ENCODE measurements around the gene SV2B.

The SV2B gene

GRCh38 chr15:91223863-91224262, 123.8 kb downstream of the SV2B start:
- DNase-seq, result no peak
- TF ChIP-seq CTCF (IDR thresholded peaks at IDR 0.05), result no peak
- peaks cover 27% of the 10 kb centered on the region for H3K27me3 Mint-ChIP-seq (ENCODE audit: low read depth, poor library complexity)

GRCh38 chr15:91224755-91225380, 124.8 kb downstream of the SV2B start:
- peaks cover 5% of the 10 kb centered on the region for H3K4me1 Mint-ChIP-seq
- H3K9me3 Mint-ChIP-seq, result no peaks in the 10 kb centered on the region
- peaks cover 23% of the 10 kb centered on the region for H3K27me3 Mint-ChIP-seq (ENCODE audit: low read depth, poor library complexity)
- no peaks in the 10 kb centered on the region for H3K36me3 Mint-ChIP-seq (ENCODE audit: low read depth)
- H3K27ac Mint-ChIP-seq, result no peak overlapping the region
- peak; percentile 91 for TF ChIP-seq CTCF (IDR thresholded peaks at IDR 0.05)
- no peak overlapping the region for H3K4me3 Mint-ChIP-seq
- peak; percentile 31 for DNase-seq

More at GRCh38 chr15:91223863-91224262, 123.8 kb downstream of the SV2B start:
- Mint-ChIP-seq H3K4me3 (no peak overlapping the region), H3K36me3 (ENCODE audit: low read depth) (no peaks in the 10 kb centered on the region), H3K9me3 (no peaks in the 10 kb centered on the region), H3K27ac (no peak overlapping the region), H3K4me1 (peaks cover 5% of the 10 kb centered on the region)

- no peak for TF ChIP-seq CTCF (IDR thresholded peaks at IDR 0.05)
- Mint-ChIP-seq H3K9me3 (no peaks in the 10 kb centered on the region), H3K4me1 (peaks cover 5% of the 10 kb centered on the region), H3K4me3 (no peak overlapping the region), H3K36me3 (ENCODE audit: low read depth) (no peaks in the 10 kb centered on the region), H3K27me3 (ENCODE audit: low read depth, poor library complexity) (peaks cover 18% of the 10 kb centered on the region), H3K27ac (no peak overlapping the region)
- no peak for DNase-seq
Observed at GRCh38 chr15:91225741-91226140, 125.7 kb downstream of the SV2B start.

- H3K4me1 Mint-ChIP-seq, result peaks cover 5% of the 10 kb centered on the region
- no peak overlapping the region for H3K4me3 Mint-ChIP-seq
- peaks cover 16% of the 10 kb centered on the region for H3K27me3 Mint-ChIP-seq (ENCODE audit: low read depth, poor library complexity)
- no peak for TF ChIP-seq CTCF (IDR thresholded peaks at IDR 0.05)
- H3K36me3 Mint-ChIP-seq (ENCODE audit: low read depth), result no peaks in the 10 kb centered on the region
- no peaks in the 10 kb centered on the region for H3K9me3 Mint-ChIP-seq
- no peak for DNase-seq
- H3K27ac Mint-ChIP-seq, result no peak overlapping the region
Observed at GRCh38 chr15:91227117-91227516, 127.1 kb downstream of the SV2B start.

GRCh38 chr15:91227766-91228165, 127.7 kb downstream of the SV2B start:
- Mint-ChIP-seq H3K9me3 (no peaks in the 10 kb centered on the region), H3K4me3 (no peak overlapping the region), H3K4me1 (peaks cover 5% of the 10 kb centered on the region), H3K27ac (no peak overlapping the region), H3K36me3 (ENCODE audit: low read depth) (no peaks in the 10 kb centered on the region), H3K27me3 (ENCODE audit: low read depth, poor library complexity) (peaks cover 13% of the 10 kb centered on the region)
- DNase-seq, result no peak
- no peak for TF ChIP-seq CTCF (IDR thresholded peaks at IDR 0.05)

- DNase-seq, result no peak
- Mint-ChIP-seq H3K27ac (no peak overlapping the region), H3K4me1 (peaks cover 5% of the 10 kb centered on the region), H3K4me3 (no peak overlapping the region), H3K36me3 (ENCODE audit: low read depth) (no peaks in the 10 kb centered on the region), H3K9me3 (no peaks in the 10 kb centered on the region), H3K27me3 (ENCODE audit: low read depth, poor library complexity) (peaks cover 13% of the 10 kb centered on the region)
- TF ChIP-seq CTCF (IDR thresholded peaks at IDR 0.05), result no peak
Observed at GRCh38 chr15:91228383-91228782, 128.3 kb downstream of the SV2B start.

Data from nephron progenitor cell (in vitro differentiated cells).